ENCODE data around the gene PYM1.

PYM1 gene

GRCh38 chr12:55966408-55967281 lies 39.0 kb upstream of the PYM1 start, which contains the start of gene CDK2 (continued):
- TF ChIP-seq, protein P1, sequence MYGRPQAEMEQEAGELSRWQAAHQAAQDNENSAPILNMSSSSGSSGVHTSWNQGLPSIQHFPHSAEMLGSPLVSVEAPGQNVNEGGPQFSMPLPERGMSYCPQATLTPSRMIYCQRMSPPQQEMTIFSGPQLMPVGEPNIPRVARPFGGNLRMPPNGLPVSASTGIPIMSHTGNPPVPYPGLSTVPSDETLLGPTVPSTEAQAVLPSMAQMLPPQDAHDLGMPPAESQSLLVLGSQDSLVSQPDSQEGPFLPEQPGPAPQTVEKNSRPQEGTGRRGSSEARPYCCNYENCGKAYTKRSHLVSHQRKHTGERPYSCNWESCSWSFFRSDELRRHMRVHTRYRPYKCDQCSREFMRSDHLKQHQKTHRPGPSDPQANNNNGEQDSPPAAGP (tag by site-specific recombination; IDR thresholded peaks at IDR 0.05): peak; percentile 46; the same call in 1 of the 2 replicates
- TF ChIP-seq ZNF692 (tag by site-specific recombination; IDR thresholded peaks at IDR 0.05): peak; percentile 21; the same call in 1 of the 2 replicates
- TF ChIP-seq GLIS1 (tag by site-specific recombination; IDR thresholded peaks at IDR 0.05): peak; percentile 91
- TF ChIP-seq RBAK (tag by site-specific recombination; IDR thresholded peaks at IDR 0.05): no peak
- TF ChIP-seq ZBTB48 (tag by site-specific recombination; IDR thresholded peaks at IDR 0.05): peak; percentile 40; the same call in 1 of the 2 replicates
- peak; percentile 68; the same call in 1 of the 2 replicates for TF ChIP-seq ZNF501 (tag by site-specific recombination; IDR thresholded peaks at IDR 0.05)
- TF ChIP-seq REPIN1 (tag by site-specific recombination; IDR thresholded peaks at IDR 0.05; ENCODE audit: low read depth): no peak
- TF ChIP-seq ZBTB17 (tag by site-specific recombination; IDR thresholded peaks at IDR 0.05): 0 out of 2 replicates have a peak, but pooled peaks have one; percentile 5
- TF ChIP-seq ZNF341 (tag by site-specific recombination; IDR thresholded peaks at IDR 0.05; ENCODE audit: low read depth): peak; percentile 37; the same call in 1 of the 2 replicates
- no peak for TF ChIP-seq ZNF514 (tag by site-specific recombination; IDR thresholded peaks at IDR 0.05)
- 0 out of 2 replicates have a peak, but pooled peaks have one; percentile 43 for TF ChIP-seq SP7 (tag by site-specific recombination; IDR thresholded peaks at IDR 0.05)
- TF ChIP-seq, protein P2, sequence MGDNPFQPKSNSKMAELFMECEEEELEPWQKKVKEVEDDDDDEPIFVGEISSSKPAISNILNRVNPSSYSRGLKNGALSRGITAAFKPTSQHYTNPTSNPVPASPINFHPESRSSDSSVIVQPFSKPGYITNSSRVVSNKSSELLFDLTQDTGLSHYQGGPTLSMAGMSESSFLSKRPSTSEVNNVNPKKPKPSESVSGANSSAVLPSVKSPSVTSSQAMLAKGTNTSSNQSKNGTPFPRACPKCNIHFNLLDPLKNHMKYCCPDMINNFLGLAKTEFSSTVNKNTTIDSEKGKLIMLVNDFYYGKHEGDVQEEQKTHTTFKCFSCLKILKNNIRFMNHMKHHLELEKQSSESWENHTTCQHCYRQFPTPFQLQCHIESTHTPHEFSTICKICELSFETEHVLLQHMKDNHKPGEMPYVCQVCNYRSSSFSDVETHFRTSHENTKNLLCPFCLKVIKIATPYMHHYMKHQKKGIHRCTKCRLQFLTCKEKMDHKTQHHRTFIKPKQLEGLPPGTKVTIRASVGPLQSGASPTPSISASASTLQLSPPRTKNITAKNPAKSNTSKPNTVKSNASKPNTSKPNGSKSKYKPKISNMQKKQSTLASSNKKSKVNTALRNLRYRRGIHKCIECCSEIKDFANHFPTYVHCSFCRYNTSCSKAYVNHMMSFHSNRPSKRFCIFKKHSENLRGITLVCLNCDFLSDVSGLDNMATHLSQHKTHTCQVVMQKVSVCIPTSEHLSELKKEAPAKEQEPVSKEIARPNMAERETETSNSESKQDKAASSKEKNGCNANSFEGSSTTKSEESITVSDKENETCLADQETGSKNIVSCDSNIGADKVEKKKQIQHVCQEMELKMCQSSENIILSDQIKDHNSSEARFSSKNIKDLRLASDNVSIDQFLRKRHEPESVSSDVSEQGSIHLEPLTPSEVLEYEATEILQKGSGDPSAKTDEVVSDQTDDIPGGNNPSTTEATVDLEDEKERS (tag by site-specific recombination; IDR thresholded peaks at IDR 0.05): 0 out of 2 replicates have a peak, but pooled peaks have one; percentile 17
- TF ChIP-seq, protein P3, sequence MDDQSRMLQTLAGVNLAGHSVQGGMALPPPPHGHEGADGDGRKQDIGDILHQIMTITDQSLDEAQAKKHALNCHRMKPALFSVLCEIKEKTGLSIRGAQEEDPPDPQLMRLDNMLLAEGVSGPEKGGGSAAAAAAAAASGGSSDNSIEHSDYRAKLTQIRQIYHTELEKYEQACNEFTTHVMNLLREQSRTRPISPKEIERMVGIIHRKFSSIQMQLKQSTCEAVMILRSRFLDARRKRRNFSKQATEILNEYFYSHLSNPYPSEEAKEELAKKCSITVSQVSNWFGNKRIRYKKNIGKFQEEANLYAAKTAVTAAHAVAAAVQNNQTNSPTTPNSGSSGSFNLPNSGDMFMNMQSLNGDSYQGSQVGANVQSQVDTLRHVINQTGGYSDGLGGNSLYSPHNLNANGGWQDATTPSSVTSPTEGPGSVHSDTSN (CRISPR knock-in tag; IDR thresholded peaks at IDR 0.05): no peak
- TF ChIP-seq EGR2 (tag by site-specific recombination; IDR thresholded peaks at IDR 0.05; ENCODE audit: low read depth): 0 out of 2 replicates have a peak, but pooled peaks have one; percentile 16
- TF ChIP-seq ZNF10 (tag by site-specific recombination; IDR thresholded peaks at IDR 0.05): peak; percentile 68; the same call in 1 of the 2 replicates
- TF ChIP-seq ZSCAN16 (tag by site-specific recombination; IDR thresholded peaks at IDR 0.05): no peak
- TF ChIP-seq ZNF366 (tag by site-specific recombination; conservative IDR thresholded peaks at IDR 0.05): peak; percentile 50; the same call in 1 of the 2 replicates
- TF ChIP-seq ZBTB8A (tag by site-specific recombination; IDR thresholded peaks at IDR 0.05): 0 out of 2 replicates have a peak, but pooled peaks have one; percentile 13
- TF ChIP-seq ZBTB20 (tag by site-specific recombination; IDR thresholded peaks at IDR 0.05): peak; percentile 94
- TF ChIP-seq, protein P4, sequence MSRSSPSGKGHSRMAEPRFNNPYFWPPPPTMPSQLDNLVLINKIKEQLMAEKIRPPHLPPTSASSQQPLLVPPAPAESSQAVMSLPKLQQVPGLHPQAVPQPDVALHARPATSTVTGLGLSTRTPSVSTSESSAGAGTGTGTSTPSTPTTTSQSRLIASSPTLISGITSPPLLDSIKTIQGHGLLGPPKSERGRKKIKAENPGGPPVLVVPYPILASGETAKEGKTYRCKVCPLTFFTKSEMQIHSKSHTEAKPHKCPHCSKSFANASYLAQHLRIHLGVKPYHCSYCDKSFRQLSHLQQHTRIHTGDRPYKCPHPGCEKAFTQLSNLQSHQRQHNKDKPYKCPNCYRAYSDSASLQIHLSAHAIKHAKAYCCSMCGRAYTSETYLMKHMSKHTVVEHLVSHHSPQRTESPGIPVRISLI (tag by site-specific recombination; IDR thresholded peaks at IDR 0.05): no peak
- TF ChIP-seq, protein P5, sequence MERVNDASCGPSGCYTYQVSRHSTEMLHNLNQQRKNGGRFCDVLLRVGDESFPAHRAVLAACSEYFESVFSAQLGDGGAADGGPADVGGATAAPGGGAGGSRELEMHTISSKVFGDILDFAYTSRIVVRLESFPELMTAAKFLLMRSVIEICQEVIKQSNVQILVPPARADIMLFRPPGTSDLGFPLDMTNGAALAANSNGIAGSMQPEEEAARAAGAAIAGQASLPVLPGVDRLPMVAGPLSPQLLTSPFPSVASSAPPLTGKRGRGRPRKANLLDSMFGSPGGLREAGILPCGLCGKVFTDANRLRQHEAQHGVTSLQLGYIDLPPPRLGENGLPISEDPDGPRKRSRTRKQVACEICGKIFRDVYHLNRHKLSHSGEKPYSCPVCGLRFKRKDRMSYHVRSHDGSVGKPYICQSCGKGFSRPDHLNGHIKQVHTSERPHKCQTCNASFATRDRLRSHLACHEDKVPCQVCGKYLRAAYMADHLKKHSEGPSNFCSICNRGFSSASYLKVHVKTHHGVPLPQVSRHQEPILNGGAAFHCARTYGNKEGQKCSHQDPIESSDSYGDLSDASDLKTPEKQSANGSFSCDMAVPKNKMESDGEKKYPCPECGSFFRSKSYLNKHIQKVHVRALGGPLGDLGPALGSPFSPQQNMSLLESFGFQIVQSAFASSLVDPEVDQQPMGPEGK (tag by site-specific recombination; IDR thresholded peaks at IDR 0.05): peak; percentile 97
